Ramos (cell line): ENCODE measurements around the gene COL3A1.

Source experiments
- in situ Hi-C: fragments of 300-500 bp; cut with MboI; formaldehyde crosslinking; loops from one replicate; pipeline ENCODE4 v1.14.3; 2022; ENCODE audit warnings: low sequenced_read_pairs; ENCODE audit not compliant: unreplicated experiment

Gene COL3A1

DNA sequence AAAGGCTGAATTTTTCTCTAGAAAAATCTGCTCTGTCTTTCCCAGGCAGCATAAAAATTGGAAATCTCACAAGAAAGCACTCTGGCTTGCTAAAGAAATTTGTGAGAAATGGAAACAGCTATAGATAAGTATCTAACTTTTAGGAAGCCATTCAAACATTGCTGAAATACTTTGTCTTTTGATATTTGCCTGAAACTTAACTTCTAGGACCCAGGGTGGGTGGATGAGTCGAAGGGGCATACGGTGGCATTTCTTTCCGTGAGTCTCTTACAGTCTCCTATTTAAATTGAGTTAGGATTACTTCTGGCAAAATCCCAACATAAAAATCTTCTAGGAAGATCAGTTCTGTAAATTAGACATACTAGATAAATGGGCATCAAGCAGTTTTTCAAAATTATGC lies 532 bp upstream of the COL3A1 start:
- in situ Hi-C loops: no loop called here

DNA sequence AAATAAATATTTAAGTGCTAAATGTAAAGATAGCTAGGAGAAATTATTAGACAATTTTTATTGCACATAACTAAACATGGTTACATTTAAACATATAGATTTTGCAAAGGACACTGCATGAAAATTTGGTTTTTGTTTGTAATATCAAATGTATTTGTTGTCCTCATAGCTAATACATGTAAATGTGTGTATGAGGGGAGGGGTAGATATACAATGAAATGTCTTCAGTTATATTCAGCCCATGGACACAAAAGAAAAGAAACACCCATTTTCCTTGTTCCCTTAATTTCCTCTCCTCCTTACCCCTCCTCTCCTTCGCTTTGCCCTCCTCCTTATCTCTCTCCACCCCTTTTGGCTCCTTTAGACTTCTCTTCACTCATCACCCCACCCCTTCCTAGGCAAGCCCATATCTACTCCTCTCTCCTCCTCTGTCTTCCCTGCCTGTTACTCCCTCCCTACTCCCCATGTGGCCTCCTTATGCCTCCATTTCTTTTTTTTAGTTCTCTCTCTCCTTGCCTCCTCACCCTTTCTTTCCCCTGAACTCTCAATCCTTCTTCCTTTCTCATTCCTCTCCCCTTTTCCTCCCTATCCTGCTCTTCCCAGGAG lies 1.4 kb downstream of the COL3A1 start:
- in situ Hi-C loops: no loop called here

DNA sequence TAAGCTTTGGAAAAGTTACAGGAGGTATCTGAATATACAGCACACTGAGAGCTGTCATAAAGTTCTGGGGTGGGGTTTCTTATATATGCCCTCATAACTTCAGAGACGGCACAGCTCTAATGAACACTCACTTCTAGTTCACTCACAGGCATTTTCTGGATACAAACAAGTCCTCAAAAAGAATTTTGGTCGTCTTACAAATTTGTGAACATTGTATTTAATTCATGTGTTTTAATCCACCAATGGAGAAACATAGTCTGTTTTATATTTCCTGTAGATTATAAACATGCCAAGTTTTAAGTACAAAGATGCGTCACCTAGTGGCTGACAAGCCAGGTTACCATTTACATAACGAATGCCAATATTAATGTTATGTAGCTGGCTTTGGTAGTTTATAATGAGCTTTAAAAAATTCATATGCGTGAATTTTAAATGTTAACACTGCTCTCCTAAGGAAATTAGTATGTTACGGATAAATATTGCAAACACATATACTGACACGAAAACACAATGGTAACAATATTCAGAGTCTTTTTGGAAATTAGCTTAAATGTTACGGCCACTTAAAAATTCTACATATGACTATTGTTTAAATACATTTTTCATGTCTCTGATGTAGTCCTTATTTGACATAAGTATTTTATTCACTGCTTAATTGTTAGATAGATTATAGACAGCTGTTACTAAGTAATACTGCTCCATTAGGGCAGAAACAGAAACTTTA lies 2.5 kb downstream of the COL3A1 start:
- in situ Hi-C loops: no loop called here

DNA sequence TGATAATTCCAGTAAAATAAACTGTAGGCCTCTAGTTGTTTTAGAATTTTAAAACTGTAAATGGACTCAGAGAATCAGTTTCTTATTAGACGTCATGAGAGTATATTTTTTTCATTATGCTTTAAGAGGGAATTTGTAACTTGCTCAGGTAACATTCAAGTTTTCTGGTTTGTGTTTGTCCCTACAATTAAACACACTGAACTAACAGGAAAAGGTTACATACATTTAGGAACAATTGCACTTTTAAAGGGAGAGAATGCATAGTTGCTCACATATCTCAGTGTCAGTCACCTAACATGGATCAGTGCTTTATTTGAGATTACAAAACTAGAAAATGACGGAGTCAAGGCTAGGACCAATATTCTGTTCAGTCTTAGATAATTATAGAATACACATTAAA lies 3.1 kb downstream of the COL3A1 start:
- in situ Hi-C loops: no loop called here

DNA sequence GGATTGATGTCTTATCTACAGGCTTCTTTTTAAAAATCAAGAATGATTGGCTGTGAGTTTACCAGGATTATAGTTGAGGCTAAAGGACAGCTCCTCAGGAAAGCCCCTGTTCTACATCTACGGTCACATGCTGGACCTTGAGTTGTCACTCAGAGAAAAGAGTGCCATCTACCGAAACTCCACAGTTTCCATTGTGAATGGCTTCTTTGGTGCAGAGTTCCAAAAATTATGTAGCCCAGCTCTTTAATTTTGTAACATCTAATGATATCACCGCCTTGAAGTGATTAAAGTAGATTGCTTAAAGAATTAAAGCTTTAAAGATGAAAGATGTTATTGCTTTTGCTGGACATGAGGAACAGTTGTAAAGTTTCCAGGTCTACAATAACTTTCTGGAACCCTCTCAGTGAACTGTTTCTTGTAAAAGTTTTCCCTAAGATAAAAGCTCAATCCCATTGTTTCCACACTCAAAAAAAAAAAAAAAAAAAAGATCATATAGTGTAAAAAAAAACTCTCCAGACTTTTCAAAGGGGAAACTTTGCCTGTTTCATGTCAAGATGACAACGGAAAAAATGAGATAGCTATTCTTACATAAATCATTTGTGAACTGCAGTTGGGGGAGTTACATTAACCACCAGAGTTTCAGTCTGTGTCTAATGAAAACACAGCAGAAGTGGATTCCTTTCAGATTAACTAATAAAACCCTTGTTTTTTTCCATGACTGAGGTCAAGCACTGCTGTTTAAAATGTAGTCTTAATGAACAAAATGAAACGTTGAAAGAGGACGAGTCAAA lies 4.3 kb downstream of the COL3A1 start:
- in situ Hi-C loops: no loop called here

DNA sequence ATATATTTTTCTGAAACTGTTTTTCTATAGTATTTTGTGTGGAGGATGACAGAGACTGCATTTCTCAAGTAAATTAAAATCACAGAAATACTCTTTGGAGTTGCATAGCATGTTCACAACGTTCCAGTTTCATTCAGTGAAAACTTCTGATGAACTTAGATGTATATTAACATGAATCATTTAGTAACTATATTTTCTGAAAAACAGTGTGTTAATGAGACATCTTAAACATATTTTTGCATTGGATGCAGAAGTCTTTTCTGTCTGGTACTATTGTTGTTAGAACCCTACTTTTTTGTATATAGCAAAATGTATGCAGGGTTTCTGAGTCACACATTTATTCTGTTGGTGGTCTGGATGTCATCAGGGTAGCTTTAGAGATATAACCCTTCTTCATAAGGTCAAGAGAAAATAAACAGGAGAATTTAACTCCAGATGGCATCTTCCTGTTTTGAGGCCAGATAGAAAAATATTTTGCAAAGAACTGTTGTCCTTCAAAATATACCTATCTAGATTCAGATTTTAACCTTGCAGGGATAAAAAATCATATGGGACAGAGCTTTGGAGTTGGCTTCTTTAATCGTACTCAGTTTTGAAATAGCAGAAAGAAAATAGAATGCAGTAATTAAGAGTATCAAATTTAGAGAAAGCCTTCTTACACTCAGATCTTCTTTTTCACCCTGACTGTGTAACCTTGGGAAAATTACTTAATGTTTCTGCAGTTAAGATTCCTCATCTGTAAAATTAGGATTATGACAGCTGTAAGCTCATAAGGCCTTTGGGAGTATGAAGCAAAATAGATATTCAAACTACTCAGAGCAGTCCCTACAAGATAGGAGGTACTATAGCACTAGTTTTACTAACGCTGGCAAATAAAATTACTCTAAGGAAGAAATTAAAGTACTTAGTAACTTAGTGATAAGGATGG lies 5.3 kb downstream of the COL3A1 start:
- in situ Hi-C loops: no loop called here

DNA sequence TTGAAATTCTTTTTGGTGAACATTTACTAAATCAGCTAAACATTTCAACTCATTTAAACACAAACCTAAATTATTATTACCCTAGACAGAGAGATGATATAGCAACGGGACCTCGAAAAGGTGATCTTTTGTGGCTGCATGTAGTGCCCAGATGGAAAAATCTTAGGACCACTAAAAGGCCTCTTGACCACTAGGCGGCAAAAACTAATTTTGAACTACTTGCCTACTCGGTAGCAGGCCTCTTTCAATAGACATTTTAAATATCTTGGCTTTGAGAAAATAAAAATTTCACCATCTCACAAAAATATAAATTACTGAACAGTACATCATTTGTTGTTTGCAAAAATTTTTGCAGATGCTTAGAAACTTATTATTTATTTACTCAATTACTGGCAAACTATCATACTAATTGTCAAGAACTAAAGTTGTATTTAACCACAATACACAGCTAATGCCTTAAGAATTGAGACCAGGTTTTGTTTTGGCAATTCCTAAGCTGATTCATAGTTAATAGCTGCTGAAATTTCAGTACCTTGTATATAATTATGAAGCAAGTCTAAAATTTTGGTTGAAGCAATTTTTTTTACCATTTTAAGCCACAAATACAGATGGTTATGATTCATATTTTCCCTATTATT lies 9.4 kb downstream of the COL3A1 start:
- in situ Hi-C loops: no loop called here

DNA sequence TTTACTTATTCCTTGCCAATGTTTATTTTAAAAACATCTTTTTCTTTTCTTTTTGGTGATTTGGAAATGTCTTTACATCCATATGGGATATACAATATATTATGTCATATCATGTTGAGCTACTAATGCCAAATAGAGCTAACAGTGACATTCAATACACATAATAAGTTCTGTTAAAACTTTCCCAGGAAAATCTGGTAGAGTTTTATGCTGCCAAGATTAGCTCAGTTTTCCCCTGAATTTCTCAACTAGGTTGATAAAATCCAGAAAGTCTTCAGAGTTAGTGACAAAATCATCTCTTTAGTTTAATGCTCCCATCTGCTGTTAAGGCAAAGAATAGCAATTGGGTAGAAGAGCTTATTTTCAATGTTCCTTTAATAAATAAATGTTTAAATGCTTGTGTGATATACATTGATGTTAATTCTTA lies 9.9 kb downstream of the COL3A1 start:
- in situ Hi-C loops: no loop called here

DNA sequence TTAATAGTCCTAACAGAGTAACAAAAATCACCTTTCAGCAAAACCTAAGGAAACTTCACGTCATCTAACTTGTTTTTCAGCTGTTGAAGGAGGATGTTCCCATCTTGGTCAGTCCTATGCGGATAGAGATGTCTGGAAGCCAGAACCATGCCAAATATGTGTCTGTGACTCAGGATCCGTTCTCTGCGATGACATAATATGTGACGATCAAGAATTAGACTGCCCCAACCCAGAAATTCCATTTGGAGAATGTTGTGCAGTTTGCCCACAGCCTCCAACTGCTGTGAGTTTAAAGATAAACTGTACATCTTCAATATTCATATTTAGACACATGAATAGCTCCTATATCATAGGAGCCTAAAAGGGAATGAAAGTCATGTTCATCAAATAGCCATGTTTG lies 10.5 kb downstream of the COL3A1 start:
- in situ Hi-C loops: no loop called here

DNA sequence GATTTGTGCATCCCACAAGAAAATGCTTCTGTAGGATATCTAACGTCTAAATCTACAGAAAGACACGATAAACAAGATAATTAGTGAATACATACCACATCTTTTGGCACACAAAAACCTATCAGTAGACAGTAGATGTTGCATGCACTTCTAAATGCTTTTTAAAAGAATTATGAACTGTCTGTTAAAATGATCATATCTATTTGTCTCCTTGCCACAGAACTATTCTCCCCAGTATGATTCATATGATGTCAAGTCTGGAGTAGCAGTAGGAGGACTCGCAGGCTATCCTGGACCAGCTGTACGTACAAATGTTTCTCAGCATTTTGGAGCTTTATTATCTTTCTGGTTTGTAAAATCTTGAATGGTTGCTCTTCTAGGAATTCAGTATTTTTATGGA lies 12.7 kb downstream of the COL3A1 start:
- in situ Hi-C loops: no loop called here

DNA sequence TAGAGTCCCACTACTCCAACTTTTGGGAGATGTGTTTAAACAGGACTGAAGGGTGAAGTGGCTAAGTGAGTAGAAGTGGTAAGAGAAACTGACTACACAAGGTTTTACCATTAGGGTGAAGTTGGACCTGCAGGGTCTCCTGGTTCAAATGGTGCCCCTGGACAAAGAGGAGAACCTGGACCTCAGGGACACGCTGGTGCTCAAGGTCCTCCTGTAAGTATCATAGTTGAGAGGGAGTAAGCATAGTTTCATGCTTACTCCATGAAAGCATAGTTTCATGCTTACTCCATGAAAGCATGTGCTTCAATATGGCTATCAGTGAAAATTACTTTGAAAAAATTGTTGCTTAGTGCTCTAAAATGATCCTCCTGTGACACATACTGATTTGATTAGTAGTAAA lies 19.1 kb downstream of the COL3A1 start:
- in situ Hi-C loops: no loop called here

DNA sequence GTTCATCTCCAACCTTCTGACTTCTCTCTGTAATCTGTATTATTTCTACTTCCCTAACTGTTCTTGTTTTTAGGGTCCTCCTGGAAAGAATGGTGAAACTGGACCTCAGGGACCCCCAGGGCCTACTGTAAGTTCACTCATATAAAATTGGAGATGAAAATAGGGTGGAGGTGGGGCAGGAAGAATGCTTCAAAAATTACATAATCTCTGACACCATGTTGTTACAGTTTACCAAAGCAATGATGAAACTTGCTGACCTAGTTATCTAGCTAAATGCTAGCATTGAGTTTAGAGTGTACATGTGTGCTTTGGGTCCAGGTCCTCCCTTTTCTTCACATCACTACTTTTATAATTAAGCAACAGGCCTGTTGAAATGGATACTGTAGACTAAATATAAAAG lies 23.1 kb downstream of the COL3A1 start:
- in situ Hi-C loops: no loop called here

DNA sequence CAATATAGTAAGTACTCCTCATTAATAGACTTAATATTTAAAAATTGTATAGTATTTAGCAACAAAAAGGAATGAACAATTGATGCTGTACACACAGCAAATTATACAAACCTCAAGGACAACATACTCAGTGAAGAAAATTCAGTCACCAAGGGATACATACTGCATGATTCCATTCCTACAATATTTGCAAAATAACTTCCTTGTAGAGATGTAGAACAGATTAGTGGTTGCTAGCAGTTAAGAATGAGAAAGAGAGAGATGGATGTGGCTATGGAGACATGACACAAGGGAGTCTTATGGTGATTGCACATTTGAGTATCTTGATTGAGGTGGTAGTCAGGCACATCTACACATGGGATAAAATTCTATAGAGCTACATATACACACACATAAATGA lies 26.0 kb downstream of the COL3A1 start:
- in situ Hi-C loops: no loop called here

DNA sequence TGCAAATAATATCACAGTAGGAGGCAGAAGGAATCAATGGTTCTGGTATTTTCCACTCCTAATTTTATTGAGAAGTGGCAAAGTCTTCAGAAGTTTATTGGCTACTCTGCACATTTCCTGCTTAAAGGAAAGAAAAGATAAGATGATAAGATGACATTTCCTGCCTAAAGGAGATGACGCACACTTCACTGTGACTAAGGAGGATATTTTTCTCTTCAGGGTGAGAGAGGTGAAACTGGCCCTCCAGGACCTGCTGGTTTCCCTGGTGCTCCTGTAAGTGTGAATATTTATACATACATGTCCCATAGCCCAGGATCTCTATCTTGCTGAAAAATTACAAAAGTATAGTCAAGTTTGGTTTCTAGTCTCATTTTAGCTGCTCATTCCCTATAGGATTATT lies 27.9 kb downstream of the COL3A1 start:
- in situ Hi-C loops: no loop called here

DNA sequence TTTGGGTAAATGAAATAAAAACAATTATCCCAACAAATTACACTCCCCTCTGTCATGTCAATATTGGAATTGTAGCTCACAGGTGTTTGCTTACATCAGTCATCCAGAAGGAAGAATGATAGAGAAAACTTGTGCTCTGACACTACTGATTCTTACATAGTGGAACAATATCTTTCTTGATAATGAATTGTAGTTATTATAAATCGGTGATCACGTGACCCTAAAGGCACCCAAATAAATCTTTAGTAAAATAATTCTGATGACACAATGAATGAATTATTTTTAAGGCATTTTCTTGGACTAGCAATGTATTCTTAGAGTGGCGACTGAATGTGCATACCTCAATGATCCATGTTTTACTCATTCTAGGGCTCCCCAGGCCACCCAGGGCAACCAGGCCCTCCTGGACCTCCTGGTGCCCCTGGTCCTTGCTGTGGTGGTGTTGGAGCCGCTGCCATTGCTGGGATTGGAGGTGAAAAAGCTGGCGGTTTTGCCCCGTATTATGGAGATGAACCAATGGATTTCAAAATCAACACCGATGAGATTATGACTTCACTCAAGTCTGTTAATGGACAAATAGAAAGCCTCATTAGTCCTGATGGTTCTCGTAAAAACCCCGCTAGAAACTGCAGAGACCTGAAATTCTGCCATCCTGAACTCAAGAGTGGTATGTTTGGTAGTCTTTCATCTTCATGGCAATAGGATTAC lies 34.5 kb downstream of the COL3A1 start:
- in situ Hi-C loops: no loop called here

DNA sequence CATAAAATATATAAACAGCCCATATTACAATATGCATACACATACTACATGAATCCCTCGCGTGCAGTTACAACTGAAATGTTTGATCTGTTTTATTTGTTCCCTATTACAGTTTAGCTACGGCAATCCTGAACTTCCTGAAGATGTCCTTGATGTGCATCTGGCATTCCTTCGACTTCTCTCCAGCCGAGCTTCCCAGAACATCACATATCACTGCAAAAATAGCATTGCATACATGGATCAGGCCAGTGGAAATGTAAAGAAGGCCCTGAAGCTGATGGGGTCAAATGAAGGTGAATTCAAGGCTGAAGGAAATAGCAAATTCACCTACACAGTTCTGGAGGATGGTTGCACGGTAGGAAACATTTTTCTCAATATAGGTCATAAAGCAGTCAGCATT lies 36.4 kb downstream of the COL3A1 start:
- in situ Hi-C loops: no loop called here

DNA sequence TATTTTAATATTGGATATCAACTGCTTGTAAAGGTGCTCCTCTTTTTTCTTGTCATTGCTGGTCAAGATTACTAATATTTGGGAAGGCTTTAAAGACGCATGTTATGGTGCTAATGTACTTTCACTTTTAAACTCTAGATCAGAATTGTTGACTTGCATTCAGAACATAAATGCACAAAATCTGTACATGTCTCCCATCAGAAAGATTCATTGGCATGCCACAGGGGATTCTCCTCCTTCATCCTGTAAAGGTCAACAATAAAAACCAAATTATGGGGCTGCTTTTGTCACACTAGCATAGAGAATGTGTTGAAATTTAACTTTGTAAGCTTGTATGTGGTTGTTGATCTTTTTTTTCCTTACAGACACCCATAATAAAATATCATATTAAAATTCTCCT lies 38.2 kb downstream of the COL3A1 start:
- in situ Hi-C loops: no loop called here

DNA sequence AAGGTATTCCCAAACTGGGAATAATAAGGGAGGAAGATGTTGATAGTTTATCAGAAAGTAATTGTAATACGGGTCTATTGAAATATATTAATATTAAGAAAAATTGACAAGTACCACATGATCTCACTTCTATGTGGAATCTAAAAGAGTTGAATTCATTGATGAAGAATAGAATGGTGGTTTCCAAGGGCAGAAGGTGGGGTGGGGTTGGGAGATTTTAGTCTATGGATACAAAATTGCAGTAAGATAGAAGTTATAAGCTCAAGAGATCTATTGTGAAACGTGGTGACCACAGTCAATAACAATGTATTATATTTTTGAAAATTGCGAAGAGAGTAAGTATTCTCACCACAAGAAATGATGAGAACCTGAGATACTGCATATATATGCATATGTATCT lies 38.9 kb downstream of the COL3A1 start:
- in situ Hi-C loops: no loop called here

DNA sequence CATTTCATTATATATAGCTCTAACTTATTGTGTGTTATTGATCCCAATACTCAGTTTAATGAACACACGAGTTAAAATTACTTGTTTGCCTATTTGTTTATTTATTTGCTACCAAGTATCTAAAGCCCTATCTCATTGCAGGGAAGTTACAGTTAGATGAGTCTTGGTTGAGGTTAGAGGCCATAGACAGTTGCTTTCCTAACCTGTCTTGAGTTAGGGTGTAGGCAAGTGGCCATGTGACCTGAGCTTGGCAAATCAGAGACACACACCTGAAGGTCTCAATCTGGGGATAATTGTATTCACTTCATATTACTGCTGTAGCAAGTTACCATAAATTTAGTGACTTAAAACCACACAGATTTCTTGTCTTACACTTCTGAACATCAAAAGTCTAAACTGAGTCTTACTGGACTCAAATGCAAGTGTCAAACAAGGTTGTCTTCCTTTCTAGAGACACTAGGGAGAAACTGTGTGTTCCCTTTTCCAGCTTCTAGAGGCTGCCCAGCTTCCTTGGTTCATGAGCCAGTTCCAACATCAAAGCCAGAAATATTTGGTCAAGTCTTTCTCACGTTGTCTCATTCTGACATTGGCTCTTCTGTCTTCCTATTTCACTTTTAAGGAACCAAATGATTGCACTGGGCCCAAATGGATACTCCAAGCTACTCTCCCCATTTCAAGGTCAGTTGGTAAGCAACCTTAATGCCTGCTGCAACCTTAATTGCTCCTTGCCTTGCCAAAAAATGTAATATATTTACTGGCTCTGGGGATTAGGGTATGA lies 39.7 kb downstream of the COL3A1 start:
- in situ Hi-C loops: no loop called here
